KOPT-K1 (cell line): ENCODE measurements around the gene TIGAR.

Experiments
- H3K27ac ChIP-seq: fragments of 200-600 bp; sonication (generic); 2 replicates; pipeline ENCODE4 v1.5.1; 2016; ENCODE audit warnings: antibody characterized with exemption, mild to moderate bottlenecking, low read depth, low read length; ENCODE audit not compliant: poor library complexity, severe bottlenecking
- H3K36me3 ChIP-seq: fragments of 200-600 bp; sonication (generic); 2 replicates; pipeline ENCODE4 v1.5.1; 2017; ENCODE audit warnings: antibody characterized with exemption, mild to moderate bottlenecking, low read length, moderate library complexity; ENCODE audit not compliant: insufficient read depth
- H3K9me3 ChIP-seq: fragments of 200-600 bp; sonication (generic); 2 replicates; pipeline ENCODE4 v1.5.1; 2017; ENCODE audit warnings: antibody characterized with exemption, low read length, mild to moderate bottlenecking; ENCODE audit not compliant: insufficient read depth, poor library complexity, severe bottlenecking

TIGAR gene

GRCh38 chr12:4372653-4373052 lies 51.6 kb downstream of the TIGAR start:
- H3K36me3 ChIP-seq, result no peaks in the 10 kb centered on the region
- no peak overlapping the region for H3K27ac ChIP-seq
- no peaks in the 10 kb centered on the region for H3K9me3 ChIP-seq

- Histone ChIP-seq H3K36me3 (no peaks in the 10 kb centered on the region), H3K27ac (no peak overlapping the region), H3K9me3 (no peaks in the 10 kb centered on the region)
These were observed 54.4 kb downstream of the TIGAR start for GRCh38 chr12:4375449-4375848.

GRCh38 chr12:4378772-4379171 lies 57.8 kb downstream of the TIGAR start:
- Histone ChIP-seq H3K27ac (no peak overlapping the region), H3K9me3 (no peaks in the 10 kb centered on the region), H3K36me3 (no peaks in the 10 kb centered on the region)

GRCh38 chr12:4379405-4379804 lies 58.4 kb downstream of the TIGAR start, which contains the start of gene FGF23:
Gene FGF23, minus strand, starts transcription at chr12:4379712. Its CDS starts 130 bp downstream, at chr12:4379582.
- Histone ChIP-seq H3K9me3 (no peaks in the 10 kb centered on the region), H3K36me3 (no peaks in the 10 kb centered on the region), H3K27ac (no peak within 1 kb of the TSS)

GRCh38 chr12:4380332-4380731 lies 59.3 kb downstream of the TIGAR start:
- no peaks in the 10 kb centered on the region for H3K9me3 ChIP-seq
- H3K27ac ChIP-seq, result no peak overlapping the region
- H3K36me3 ChIP-seq, result no peaks in the 10 kb centered on the region

GRCh38 chr12:4383304-4383865 lies 62.4 kb downstream of the TIGAR start:
- Histone ChIP-seq H3K27ac (no peak overlapping the region), H3K9me3 (no peaks in the 10 kb centered on the region)

GRCh38 chr12:4386801-4387200 lies 65.8 kb downstream of the TIGAR start:
- H3K27ac ChIP-seq, result no peak overlapping the region
- H3K36me3 ChIP-seq, result no peaks in the 10 kb centered on the region

More at GRCh38 chr12:4383304-4383865, 62.4 kb downstream of the TIGAR start:
- H3K36me3 ChIP-seq, result no peaks in the 10 kb centered on the region

GRCh38 chr12:4387607-4388006 lies 66.6 kb downstream of the TIGAR start:
- Histone ChIP-seq H3K27ac (no peak overlapping the region), H3K36me3 (no peaks in the 10 kb centered on the region), H3K9me3 (no peaks in the 10 kb centered on the region)

More at GRCh38 chr12:4386801-4387200, 65.8 kb downstream of the TIGAR start:
- H3K9me3 ChIP-seq, result no peaks in the 10 kb centered on the region

- Histone ChIP-seq H3K27ac (no peak overlapping the region), H3K36me3 (no peaks in the 10 kb centered on the region), H3K9me3 (no peaks in the 10 kb centered on the region)
These were observed 67.0 kb downstream of the TIGAR start for GRCh38 chr12:4388032-4388431.

- Histone ChIP-seq H3K27ac (no peak overlapping the region), H3K9me3 (no peaks in the 10 kb centered on the region), H3K36me3 (no peaks in the 10 kb centered on the region)
These were observed 67.6 kb downstream of the TIGAR start for GRCh38 chr12:4388662-4389061.

- H3K9me3 ChIP-seq, result no peaks in the 10 kb centered on the region
- H3K27ac ChIP-seq, result no peak overlapping the region
- H3K36me3 ChIP-seq, result no peaks in the 10 kb centered on the region
These were observed 71.3 kb downstream of the TIGAR start for GRCh38 chr12:4392223-4392742.

GRCh38 chr12:4393211-4393610 lies 72.2 kb downstream of the TIGAR start:
- H3K36me3 ChIP-seq, result no peaks in the 10 kb centered on the region
- H3K9me3 ChIP-seq, result no peaks in the 10 kb centered on the region
- H3K27ac ChIP-seq, result no peak overlapping the region

GRCh38 chr12:4395818-4396217 lies 74.8 kb downstream of the TIGAR start:
- Histone ChIP-seq H3K9me3 (no peaks in the 10 kb centered on the region), H3K27ac (no peak overlapping the region), H3K36me3 (no peaks in the 10 kb centered on the region)

GRCh38 chr12:4401117-4401516 lies 80.1 kb downstream of the TIGAR start:
- H3K36me3 ChIP-seq, result no peaks in the 10 kb centered on the region
- H3K27ac ChIP-seq, result no peak overlapping the region
- peaks cover 9% of the 10 kb centered on the region for H3K9me3 ChIP-seq

- peaks cover 9% of the 10 kb centered on the region for H3K9me3 ChIP-seq
These were observed 82.0 kb downstream of the TIGAR start for GRCh38 chr12:4402996-4403395.

More at GRCh38 chr12:4402996-4403395, 82.0 kb downstream of the TIGAR start:
- Histone ChIP-seq H3K27ac (no peak overlapping the region), H3K36me3 (no peaks in the 10 kb centered on the region)
